Measurements from ENCODE around the gene GAB2.

GAB2 gene

DNA sequence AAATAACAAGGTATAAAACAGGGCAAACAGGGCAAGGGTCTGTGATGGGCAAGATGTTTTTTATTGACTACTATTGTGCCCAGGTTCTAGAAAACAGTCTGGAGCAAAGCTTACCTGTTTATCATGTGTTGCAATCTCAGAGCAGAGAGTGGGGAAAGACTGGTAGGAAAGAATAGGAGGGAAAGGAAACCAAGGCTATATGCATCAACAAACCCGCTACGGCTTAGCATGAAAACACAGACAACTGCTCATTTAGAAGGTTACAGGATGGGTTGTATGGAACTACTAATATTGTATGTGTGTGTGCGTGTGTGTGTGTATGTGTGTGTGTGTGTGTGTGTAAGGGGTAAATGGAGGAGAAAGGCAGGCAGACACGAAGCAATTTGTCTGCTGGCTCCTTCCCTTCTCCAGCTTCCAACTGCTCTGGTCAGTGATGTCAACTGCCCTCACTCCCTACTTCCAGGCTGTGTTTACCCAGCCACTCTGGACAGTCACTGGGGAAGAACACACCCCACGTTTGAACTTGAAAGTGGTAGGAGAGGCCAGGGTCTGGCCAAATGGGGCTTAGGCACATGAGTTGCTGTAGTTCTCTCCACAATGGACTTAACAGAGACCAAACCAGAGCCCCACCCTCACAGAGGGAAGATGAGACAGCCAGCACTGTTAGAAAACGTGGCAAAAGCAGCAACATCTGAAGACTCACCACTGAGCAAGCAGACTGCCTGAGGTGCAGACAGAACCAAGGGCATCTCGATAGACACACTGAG, 47.0 kb downstream of the GAB2 start:
- H3K27ac ChIP-seq (ENCODE audit: extremely low read depth, low read depth, low read length), result no peak overlapping the region
- no peaks in the 10 kb centered on the region for H3K4me1 ChIP-seq (ENCODE audit: control insufficient read depth, insufficient read depth, low read length)
- ChIA-PET CTCF (no interaction called here), POLR2A (no interaction called here)
- H3K4me3 ChIP-seq (ENCODE audit: low read depth, low read length), result no peak overlapping the region
- no peaks in the 10 kb centered on the region for H3K36me3 ChIP-seq (ENCODE audit: control insufficient read depth in 2 of 2, insufficient read depth in 1 of 2, low read length in 2 of 2)
- no peaks in the 10 kb centered on the region for H3K9me3 ChIP-seq (ENCODE audit: control insufficient read depth, insufficient read depth, low read depth, low read length)
- 0 out of 2 replicates have a peak, but pooled peaks have one; percentile 34 for TF ChIP-seq TRIM28 (IDR thresholded peaks at IDR 0.05; ENCODE audit: borderline replicate concordance, low read length)
- TF ChIP-seq, protein P1, sequence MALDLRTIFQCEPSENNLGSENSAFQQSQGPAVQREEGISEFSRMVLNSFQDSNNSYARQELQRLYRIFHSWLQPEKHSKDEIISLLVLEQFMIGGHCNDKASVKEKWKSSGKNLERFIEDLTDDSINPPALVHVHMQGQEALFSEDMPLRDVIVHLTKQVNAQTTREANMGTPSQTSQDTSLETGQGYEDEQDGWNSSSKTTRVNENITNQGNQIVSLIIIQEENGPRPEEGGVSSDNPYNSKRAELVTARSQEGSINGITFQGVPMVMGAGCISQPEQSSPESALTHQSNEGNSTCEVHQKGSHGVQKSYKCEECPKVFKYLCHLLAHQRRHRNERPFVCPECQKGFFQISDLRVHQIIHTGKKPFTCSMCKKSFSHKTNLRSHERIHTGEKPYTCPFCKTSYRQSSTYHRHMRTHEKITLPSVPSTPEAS (tag by site-specific recombination; IDR thresholded peaks at IDR 0.05), result peak; percentile 82
- no peak for TF ChIP-seq ZSCAN23 (tag by site-specific recombination; IDR thresholded peaks at IDR 0.05)
- TF ChIP-seq ZIC2 (tag by site-specific recombination; IDR thresholded peaks at IDR 0.05), result no peak

DNA sequence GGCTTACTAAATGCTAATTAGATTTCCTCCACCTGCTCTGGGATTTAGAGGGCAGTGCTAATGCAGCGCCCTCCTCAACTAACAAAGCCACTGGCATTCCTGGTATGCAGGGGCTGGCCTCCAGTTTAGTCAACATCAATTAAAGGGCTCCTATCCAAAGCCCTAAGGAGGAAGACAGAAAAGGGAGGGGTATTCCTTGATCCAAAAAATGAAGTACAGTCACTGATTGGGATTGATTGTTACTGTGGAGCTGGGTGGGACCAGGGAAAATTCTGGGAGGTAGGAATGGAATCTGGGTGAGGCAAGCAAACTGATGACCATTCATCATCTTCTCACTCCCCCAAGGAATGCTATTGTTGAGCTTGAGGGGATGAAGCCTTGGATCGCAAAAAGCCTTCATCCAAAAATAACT, 52.2 kb downstream of the GAB2 start:
- POLR2A ChIA-PET, result no interaction called here
- no peaks in the 10 kb centered on the region for H3K9me3 ChIP-seq (ENCODE audit: control insufficient read depth, insufficient read depth, low read depth, low read length)
- no peaks in the 10 kb centered on the region for H3K4me1 ChIP-seq (ENCODE audit: control insufficient read depth, insufficient read depth, low read length)
- CTCF ChIA-PET, result interaction anchor here (0.9 kb wide), 1 partner anchor 56 kb away, joined by 3 read pairs; no protein-coding TSS in a partner anchor
- no peaks in the 10 kb centered on the region for H3K36me3 ChIP-seq (ENCODE audit: control insufficient read depth in 2 of 2, insufficient read depth in 1 of 2, low read length in 2 of 2)
- TF ChIP-seq ZNF274 (IDR thresholded peaks at IDR 0.05; ENCODE audit: low read length), result no peak
- TF ChIP-seq ZNF274 (tag by site-specific recombination; IDR thresholded peaks at IDR 0.05; ENCODE audit: borderline replicate concordance), result no peak
- TF ChIP-seq, protein P2, sequence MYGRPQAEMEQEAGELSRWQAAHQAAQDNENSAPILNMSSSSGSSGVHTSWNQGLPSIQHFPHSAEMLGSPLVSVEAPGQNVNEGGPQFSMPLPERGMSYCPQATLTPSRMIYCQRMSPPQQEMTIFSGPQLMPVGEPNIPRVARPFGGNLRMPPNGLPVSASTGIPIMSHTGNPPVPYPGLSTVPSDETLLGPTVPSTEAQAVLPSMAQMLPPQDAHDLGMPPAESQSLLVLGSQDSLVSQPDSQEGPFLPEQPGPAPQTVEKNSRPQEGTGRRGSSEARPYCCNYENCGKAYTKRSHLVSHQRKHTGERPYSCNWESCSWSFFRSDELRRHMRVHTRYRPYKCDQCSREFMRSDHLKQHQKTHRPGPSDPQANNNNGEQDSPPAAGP (tag by site-specific recombination; IDR thresholded peaks at IDR 0.05), result no peak
- TF ChIP-seq, protein P3, sequence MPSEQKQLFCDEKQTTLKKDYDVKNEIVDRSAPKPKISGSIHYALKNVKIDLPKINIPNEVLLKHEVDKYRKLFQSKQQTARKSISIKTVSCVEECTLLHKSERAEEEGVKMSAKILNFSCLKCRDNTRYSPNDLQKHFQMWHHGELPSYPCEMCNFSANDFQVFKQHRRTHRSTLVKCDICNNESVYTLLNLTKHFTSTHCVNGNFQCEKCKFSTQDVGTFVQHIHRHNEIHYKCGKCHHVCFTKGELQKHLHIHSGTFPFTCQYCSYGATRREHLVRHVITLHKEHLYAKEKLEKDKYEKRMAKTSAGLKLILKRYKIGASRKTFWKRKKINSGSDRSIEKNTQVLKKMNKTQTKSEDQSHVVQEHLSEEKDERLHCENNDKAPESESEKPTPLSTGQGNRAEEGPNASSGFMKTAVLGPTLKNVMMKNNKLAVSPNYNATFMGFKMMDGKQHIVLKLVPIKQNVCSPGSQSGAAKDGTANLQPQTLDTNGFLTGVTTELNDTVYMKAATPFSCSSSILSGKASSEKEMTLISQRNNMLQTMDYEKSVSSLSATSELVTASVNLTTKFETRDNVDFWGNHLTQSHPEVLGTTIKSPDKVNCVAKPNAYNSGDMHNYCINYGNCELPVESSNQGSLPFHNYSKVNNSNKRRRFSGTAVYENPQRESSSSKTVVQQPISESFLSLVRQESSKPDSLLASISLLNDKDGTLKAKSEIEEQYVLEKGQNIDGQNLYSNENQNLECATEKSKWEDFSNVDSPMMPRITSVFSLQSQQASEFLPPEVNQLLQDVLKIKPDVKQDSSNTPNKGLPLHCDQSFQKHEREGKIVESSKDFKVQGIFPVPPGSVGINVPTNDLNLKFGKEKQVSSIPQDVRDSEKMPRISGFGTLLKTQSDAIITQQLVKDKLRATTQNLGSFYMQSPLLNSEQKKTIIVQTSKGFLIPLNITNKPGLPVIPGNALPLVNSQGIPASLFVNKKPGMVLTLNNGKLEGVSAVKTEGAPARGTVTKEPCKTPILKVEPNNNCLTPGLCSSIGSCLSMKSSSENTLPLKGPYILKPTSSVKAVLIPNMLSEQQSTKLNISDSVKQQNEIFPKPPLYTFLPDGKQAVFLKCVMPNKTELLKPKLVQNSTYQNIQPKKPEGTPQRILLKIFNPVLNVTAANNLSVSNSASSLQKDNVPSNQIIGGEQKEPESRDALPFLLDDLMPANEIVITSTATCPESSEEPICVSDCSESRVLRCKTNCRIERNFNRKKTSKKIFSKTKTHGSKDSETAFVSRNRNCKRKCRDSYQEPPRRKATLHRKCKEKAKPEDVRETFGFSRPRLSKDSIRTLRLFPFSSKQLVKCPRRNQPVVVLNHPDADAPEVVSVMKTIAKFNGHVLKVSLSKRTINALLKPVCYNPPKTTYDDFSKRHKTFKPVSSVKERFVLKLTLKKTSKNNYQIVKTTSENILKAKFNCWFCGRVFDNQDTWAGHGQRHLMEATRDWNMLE (tag by site-specific recombination; conservative IDR thresholded peaks at IDR 0.05; ENCODE audit: low read depth), result no peak
- no peak for TF ChIP-seq KLF16 (tag by site-specific recombination; IDR thresholded peaks at IDR 0.05)
- TF ChIP-seq KLF8 (tag by site-specific recombination; IDR thresholded peaks at IDR 0.05), result no peak
- no peak for TF ChIP-seq ZNF155 (tag by site-specific recombination; IDR thresholded peaks at IDR 0.05)
- no peak for TF ChIP-seq ZNF175 (tag by site-specific recombination; IDR thresholded peaks at IDR 0.05)
- TF ChIP-seq, protein P4, sequence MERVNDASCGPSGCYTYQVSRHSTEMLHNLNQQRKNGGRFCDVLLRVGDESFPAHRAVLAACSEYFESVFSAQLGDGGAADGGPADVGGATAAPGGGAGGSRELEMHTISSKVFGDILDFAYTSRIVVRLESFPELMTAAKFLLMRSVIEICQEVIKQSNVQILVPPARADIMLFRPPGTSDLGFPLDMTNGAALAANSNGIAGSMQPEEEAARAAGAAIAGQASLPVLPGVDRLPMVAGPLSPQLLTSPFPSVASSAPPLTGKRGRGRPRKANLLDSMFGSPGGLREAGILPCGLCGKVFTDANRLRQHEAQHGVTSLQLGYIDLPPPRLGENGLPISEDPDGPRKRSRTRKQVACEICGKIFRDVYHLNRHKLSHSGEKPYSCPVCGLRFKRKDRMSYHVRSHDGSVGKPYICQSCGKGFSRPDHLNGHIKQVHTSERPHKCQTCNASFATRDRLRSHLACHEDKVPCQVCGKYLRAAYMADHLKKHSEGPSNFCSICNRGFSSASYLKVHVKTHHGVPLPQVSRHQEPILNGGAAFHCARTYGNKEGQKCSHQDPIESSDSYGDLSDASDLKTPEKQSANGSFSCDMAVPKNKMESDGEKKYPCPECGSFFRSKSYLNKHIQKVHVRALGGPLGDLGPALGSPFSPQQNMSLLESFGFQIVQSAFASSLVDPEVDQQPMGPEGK (tag by site-specific recombination; IDR thresholded peaks at IDR 0.05), result no peak
- H3K4me3 ChIP-seq (ENCODE audit: low read depth, low read length), result no peak overlapping the region
- no peak overlapping the region for H3K27ac ChIP-seq (ENCODE audit: extremely low read depth, low read depth, low read length)
